ENCODE results near the gene S100A12. TPM values are rescaled to one million over a fixed set of nuclear protein-coding genes. Genes with fewer than 3 reads are reported as not detected.
"Not testable (repeated sequence)": the region's sequence is repeated elsewhere in the genome, so short reads cannot be mapped to it uniquely, and the experiment has no call there.

The S100A12 gene
- total and polyA plus RNA-seq, 2 donors (not counting 3 experiments of a cell fraction or from before 2014, with no cell fraction given) = not detected

DNA sequence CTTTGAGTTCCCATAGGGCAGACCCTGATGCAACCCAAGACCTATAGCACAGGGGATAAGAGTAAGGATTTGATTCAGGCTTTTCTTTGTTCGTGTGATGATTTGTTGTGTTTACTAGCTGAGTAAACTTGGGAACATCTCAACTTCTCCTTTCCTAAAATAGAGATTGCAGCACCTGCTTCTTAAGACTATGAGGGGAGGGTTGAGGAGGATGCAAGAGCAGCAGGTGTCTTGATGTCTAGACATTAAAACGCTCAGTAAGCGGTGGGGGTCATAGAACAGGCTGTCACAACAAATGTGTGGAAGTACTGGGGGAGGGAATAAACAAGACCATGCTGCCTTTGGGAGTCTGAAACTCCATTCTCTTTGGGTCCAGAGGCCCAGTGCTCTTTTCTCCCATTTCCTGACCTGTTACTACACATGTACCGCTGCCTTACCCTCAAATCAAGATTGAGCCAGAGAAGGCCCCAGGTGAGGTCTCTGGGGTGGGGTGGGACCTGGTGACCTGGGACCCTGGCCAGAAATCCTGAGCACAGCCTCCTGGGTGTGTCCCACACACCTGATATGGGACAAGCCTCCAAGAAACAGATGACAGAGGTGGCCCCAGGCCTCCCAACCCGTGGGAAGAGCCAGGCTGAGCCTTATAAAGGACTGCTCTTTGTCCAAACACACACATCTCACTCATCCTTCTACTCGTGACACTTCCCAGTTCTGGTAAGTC lies 40.6 kb upstream of the S100A12 start, which contains the start of gene S100A7A:
Gene S100A7A (plus strand): TSS at position 671 of the 721 bp plus-strand sequence. CDS start 1,563 bp downstream, outside the sequence.
- TF ChIP-seq MYC (IDR thresholded peaks at IDR 0.05; ENCODE audit: low read depth, low read length) = no peak
- TF ChIP-seq, protein P1, sequence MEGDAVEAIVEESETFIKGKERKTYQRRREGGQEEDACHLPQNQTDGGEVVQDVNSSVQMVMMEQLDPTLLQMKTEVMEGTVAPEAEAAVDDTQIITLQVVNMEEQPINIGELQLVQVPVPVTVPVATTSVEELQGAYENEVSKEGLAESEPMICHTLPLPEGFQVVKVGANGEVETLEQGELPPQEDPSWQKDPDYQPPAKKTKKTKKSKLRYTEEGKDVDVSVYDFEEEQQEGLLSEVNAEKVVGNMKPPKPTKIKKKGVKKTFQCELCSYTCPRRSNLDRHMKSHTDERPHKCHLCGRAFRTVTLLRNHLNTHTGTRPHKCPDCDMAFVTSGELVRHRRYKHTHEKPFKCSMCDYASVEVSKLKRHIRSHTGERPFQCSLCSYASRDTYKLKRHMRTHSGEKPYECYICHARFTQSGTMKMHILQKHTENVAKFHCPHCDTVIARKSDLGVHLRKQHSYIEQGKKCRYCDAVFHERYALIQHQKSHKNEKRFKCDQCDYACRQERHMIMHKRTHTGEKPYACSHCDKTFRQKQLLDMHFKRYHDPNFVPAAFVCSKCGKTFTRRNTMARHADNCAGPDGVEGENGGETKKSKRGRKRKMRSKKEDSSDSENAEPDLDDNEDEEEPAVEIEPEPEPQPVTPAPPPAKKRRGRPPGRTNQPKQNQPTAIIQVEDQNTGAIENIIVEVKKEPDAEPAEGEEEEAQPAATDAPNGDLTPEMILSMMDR (IDR thresholded peaks at IDR 0.05; ENCODE audit: extremely low read depth in 1 of 2, insufficient read depth in 1 of 2, low read depth in 1 of 2, low read length in 2 of 2) = no peak
- no peak for TF ChIP-seq FOS (IDR thresholded peaks at IDR 0.05; ENCODE audit: borderline replicate concordance, insufficient read depth, low read length)
- no peak for TF ChIP-seq EZH2 (IDR thresholded peaks at IDR 0.05; ENCODE audit: borderline replicate concordance, low read depth, low read length, severe bottlenecking)
- no peak for TF ChIP-seq JUN (IDR thresholded peaks at IDR 0.05; ENCODE audit: borderline replicate concordance, insufficient read depth, insufficient read length, low read depth)
- TF ChIP-seq POLR2A (IDR thresholded peaks at IDR 0.05; ENCODE audit: low read depth, low read length) = no peak
- TF ChIP-seq, protein P2, sequence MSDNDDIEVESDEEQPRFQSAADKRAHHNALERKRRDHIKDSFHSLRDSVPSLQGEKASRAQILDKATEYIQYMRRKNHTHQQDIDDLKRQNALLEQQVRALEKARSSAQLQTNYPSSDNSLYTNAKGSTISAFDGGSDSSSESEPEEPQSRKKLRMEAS (IDR thresholded peaks at IDR 0.05; ENCODE audit: insufficient read depth, insufficient read length) = no peak
- TF ChIP-seq GATA2 (IDR thresholded peaks at IDR 0.05; ENCODE audit: insufficient read depth, insufficient read length, low read depth, low read length) = no peak
- no peak for TF ChIP-seq POLR2AphosphoS5 (IDR thresholded peaks at IDR 0.05; ENCODE audit: insufficient read depth, low read depth, low read length)
- Histone ChIP-seq H3K9ac (replicated peaks; ENCODE audit: extremely low read depth, insufficient read depth, low read length) (no peak within 1 kb of the TSS), H3K27ac (ENCODE audit: insufficient read depth, low read depth, low read length) (no peak within 1 kb of the TSS), H3K4me3 (replicated peaks in 1 of 3; ENCODE audit: insufficient read depth in 1 of 3, low read depth in 1 of 3, low read length in 3 of 3) (no peak within 1 kb of the TSS), H3K9me3 (replicated peaks; ENCODE audit: control insufficient read depth, insufficient read depth, low read length) (no peaks in the 10 kb centered on the region), H3K9me1 (replicated peaks; ENCODE audit: control insufficient read depth, extremely low read depth, insufficient read depth, low read length) (no peaks in the 10 kb centered on the region), H3K4me1 (ENCODE audit: control insufficient read depth, extremely low read depth, insufficient read depth, low read length) (no peaks in the 10 kb centered on the region), H3K36me3 (ENCODE audit: control insufficient read depth in 2 of 2, extremely low read depth in 1 of 2, insufficient read depth in 2 of 2, low read length in 2 of 2) (no peaks in the 10 kb centered on the region), H2AFZ (ENCODE audit: low read depth, low read length) (no peak within 1 kb of the TSS), H4K20me1 (replicated peaks; ENCODE audit: control insufficient read depth, extremely low read depth, insufficient read depth, low read length) (no peaks in the 10 kb centered on the region), H3K27me3 (ENCODE audit: control insufficient read depth in 2 of 2, insufficient read depth in 2 of 2, low read length in 2 of 2) (no peaks in the 10 kb centered on the region), H3K79me2 (ENCODE audit: control insufficient read depth, insufficient read depth, low read length) (no peaks in the 10 kb centered on the region), H3K4me2 (ENCODE audit: insufficient read depth, low read length) (no peak within 1 kb of the TSS)
- POLR2A ChIA-PET = no interaction called here
- no TSS peak for BruUV-seq (replicated peaks)
- CTCF ChIA-PET = no interaction called here
- intact Hi-C loops (cut with micrococcal nuclease) (no loop called here), dilution Hi-C loops (cut with MboI; ENCODE audit: extremely low pct_ligation_motif_present, low sequenced_read_pairs) (no loop called here)
- FAIRE-seq (no peak), DNase-seq (ENCODE audit: low read depth, low spot score) (no peak)

DNA sequence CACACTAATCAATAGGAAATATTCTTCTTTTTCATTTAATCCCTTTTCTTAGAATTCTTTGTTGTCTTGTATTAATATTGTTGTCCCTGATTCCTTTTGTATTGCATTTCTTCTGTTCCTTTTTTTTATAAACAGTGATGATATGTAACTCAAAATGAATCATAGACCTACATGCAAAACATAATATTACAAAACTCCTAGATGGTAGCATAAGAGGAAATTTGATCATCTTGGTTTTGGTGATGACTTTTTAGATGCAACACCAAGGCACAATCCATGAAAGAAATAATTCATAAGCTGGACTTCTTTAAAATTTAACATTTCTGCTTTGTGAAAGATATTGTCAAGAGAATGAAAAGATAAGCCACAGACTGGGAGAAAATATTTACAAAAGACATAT lies 38.5 kb upstream of the S100A12 start:
- H4K20me1 ChIP-seq (replicated peaks; ENCODE audit: control insufficient read depth, extremely low read depth, insufficient read depth, low read length); H3K27me3 ChIP-seq (ENCODE audit: control insufficient read depth in 2 of 2, insufficient read depth in 2 of 2, low read length in 2 of 2); POLR2A ChIA-PET; H3K27ac ChIP-seq (ENCODE audit: insufficient read depth, low read depth, low read length); H3K9ac ChIP-seq (replicated peaks; ENCODE audit: extremely low read depth, insufficient read depth, low read length); H3K9me3 ChIP-seq (replicated peaks; ENCODE audit: control insufficient read depth, insufficient read depth, low read length); dilution Hi-C loops (cut with MboI; ENCODE audit: extremely low pct_ligation_motif_present, low sequenced_read_pairs); H3K4me2 ChIP-seq (ENCODE audit: insufficient read depth, low read length); H3K4me1 ChIP-seq (ENCODE audit: control insufficient read depth, extremely low read depth, insufficient read depth, low read length); H3K9me1 ChIP-seq (replicated peaks; ENCODE audit: control insufficient read depth, extremely low read depth, insufficient read depth, low read length); H2AFZ ChIP-seq (ENCODE audit: low read depth, low read length); H3K36me3 ChIP-seq (ENCODE audit: control insufficient read depth in 2 of 2, extremely low read depth in 1 of 2, insufficient read depth in 2 of 2, low read length in 2 of 2); DNase-seq (ENCODE audit: low read depth, low spot score); FAIRE-seq; intact Hi-C loops (cut with micrococcal nuclease); H3K79me2 ChIP-seq (ENCODE audit: control insufficient read depth, insufficient read depth, low read length); BruUV-seq (replicated peaks); H3K4me3 ChIP-seq (replicated peaks in 1 of 3; ENCODE audit: insufficient read depth in 1 of 3, low read depth in 1 of 3, low read length in 3 of 3): not testable (repeated sequence)
- CTCF ChIA-PET = interaction anchor here (1.2 kb wide), 1 partner anchor 8 kb away, joined by 3 read pairs; no protein-coding TSS in a partner anchor
